GM12878 (cell line): ENCODE data around the gene EXOC5. TPM values are rescaled to one million over a fixed set of nuclear protein-coding genes. Genes with fewer than 3 reads are reported as not detected.

ENCODE experiments used
- ATAC-seq: fragments of 200-7000 bp; cut with Tn5 transposase; 3 replicates; pipeline ENCODE4 v1.9.1; 2020; ENCODE audit warnings: mild to moderate bottlenecking, moderate library complexity
- BruUV-seq: library from RNA; stranded (reverse); fragments of 400-500 nt; replicated peaks from 2 replicates; lab custom pipeline; 2021; lab: Mats Ljungman, UMichigan
- CTCF ChIA-PET: fragments of 300-600 bp; sonication (Branson Sonifier 250); formaldehyde crosslinking; extraction: SDS; loops from one replicate; lab custom pipeline; 2021; ENCODE audit warnings: inconsistent platforms; lab: Yijun Ruan, JAX
- POLR2A ChIA-PET: fragments of 350-600 bp; formaldehyde crosslinking; extraction: SDS; loops from one replicate; lab custom pipeline; 2021; ENCODE audit warnings: inconsistent platforms; lab: Charles Lee
- RAD21 ChIA-PET: fragments of 300-600 bp; sonication (Branson Sonifier 250); formaldehyde crosslinking; loops from one replicate; lab custom pipeline; 2023; ENCODE audit warnings: antibody characterized with exemption; ENCODE audit not compliant: unreplicated experiment; lab: Charles Lee
- SMC1A ChIA-PET: fragments of 300-600 bp; sonication (Branson Sonifier 250); formaldehyde crosslinking; loops from one replicate; lab custom pipeline; 2023; ENCODE audit not compliant: unreplicated experiment, uncharacterized antibody; lab: Charles Lee
- DNase-seq: peaks from one replicate; pipeline ENCODE4 v3.0.0-alpha.2; 2011; ENCODE audit warnings: low read depth, low spot score
- FAIRE-seq: peaks from 3 replicates; lab custom pipeline; 2011; peaks lifted over from hg19 to GRCh38; lab: Jason Lieb, UNC
- H2AFZ ChIP-seq: 2 replicates; pipeline ENCODE4 v1.6.0; 2011; ENCODE audit warnings: low read depth, low read length, control low read depth; ENCODE audit not compliant: control insufficient read depth
- H3K27ac ChIP-seq: 2 replicates; pipeline ENCODE4 v1.5.1; 2011; ENCODE audit warnings: control low read depth; ENCODE audit not compliant: control insufficient read depth, insufficient read depth
- H3K27me3 ChIP-seq, 2 experiments: replicated peaks in 1 of 2; 2 replicates each; pipeline versions ENCODE4 v1.6.0 to v1.6.1; 2011; ENCODE audit warnings: low read length in 1 of 2; ENCODE audit not compliant: control insufficient read depth in 2 of 2, insufficient read depth in 2 of 2
- H3K36me3 ChIP-seq, 2 experiments: 2 replicates each; pipeline ENCODE4 v1.5.1; 2011; ENCODE audit warnings: low read length in 1 of 2; ENCODE audit not compliant: control insufficient read depth in 2 of 2, insufficient read depth in 2 of 2
- H3K4me1 ChIP-seq: 2 replicates; pipeline ENCODE4 v1.6.1; 2011; ENCODE audit warnings: mild to moderate bottlenecking, low read length, moderate library complexity, mixed read lengths; ENCODE audit not compliant: control insufficient read depth, insufficient read depth
- H3K4me2 ChIP-seq: 2 replicates; pipeline ENCODE4 v1.6.0; 2011; ENCODE audit warnings: control low read depth; ENCODE audit not compliant: control insufficient read depth, insufficient read depth
- H3K4me3 ChIP-seq: fragments of 200-600 bp; sonication (generic); 2 replicates; pipeline ENCODE4 v1.5.1; 2016
- H3K79me2 ChIP-seq: 2 replicates; pipeline ENCODE4 v1.6.0; 2011; ENCODE audit warnings: low read length; ENCODE audit not compliant: control insufficient read depth, insufficient read depth
- H3K9ac ChIP-seq: 2 replicates; pipeline ENCODE4 v1.8.0; 2011; ENCODE audit warnings: low read length, control low read depth, mixed read lengths; ENCODE audit not compliant: control insufficient read depth, insufficient read depth
- H3K9me3 ChIP-seq: replicated peaks from 3 replicates; pipeline ENCODE4 v1.5.1; 2011; ENCODE audit warnings: mild to moderate bottlenecking, low read length; ENCODE audit not compliant: control insufficient read depth, insufficient read depth
- H4K20me1 ChIP-seq: 2 replicates; pipeline ENCODE4 v1.6.0; 2011; ENCODE audit not compliant: control insufficient read depth, insufficient read depth
- MEF2A ChIP-seq: IDR thresholded peaks from 2 replicates; pipeline ENCODE4 v1.6.1; 2011; ENCODE audit warnings: low read depth, mild to moderate bottlenecking, low read length, moderate library complexity; ENCODE audit not compliant: insufficient read depth
- RELA ChIP-seq: fragments of 450-650 bp; IDR thresholded peaks from 2 replicates; pipeline ENCODE4 v1.8.0; 2014; ENCODE audit warnings: borderline replicate concordance; ENCODE audit not compliant: partially characterized antibody
- SUZ12 ChIP-seq: fragments of 200-600 bp; sonication (generic); IDR thresholded peaks from one replicate; pipeline ENCODE4 v1.6.1; 2018; ENCODE audit warnings: antibody characterized with exemption, mild to moderate bottlenecking; ENCODE audit not compliant: unreplicated experiment
- TCF12 ChIP-seq: IDR thresholded peaks from 2 replicates; pipeline ENCODE4 v1.6.1; 2011; ENCODE audit warnings: low read depth, mild to moderate bottlenecking, low read length
- USF1 ChIP-seq: IDR thresholded peaks from 2 replicates; pipeline ENCODE4 v1.6.1; 2011; ENCODE audit warnings: borderline replicate concordance, low read depth, mild to moderate bottlenecking, moderate library complexity, mixed read lengths, low read length; ENCODE audit not compliant: insufficient read depth; ENCODE audit errors: extremely low read length
- ZBTB4 ChIP-seq: fragments of 450-650 bp; formaldehyde crosslinking; IDR thresholded peaks from 2 replicates; pipeline ENCODE4 v1.4.0; 2022; ENCODE audit warnings: mild to moderate bottlenecking, moderate library complexity
- ZSCAN29 ChIP-seq: fragments of 450-650 bp; IDR thresholded peaks from 2 replicates; pipeline ENCODE4 v1.6.1; 2017; ENCODE audit warnings: mild to moderate bottlenecking, moderate library complexity
- ZZZ3 ChIP-seq: IDR thresholded peaks from 2 replicates; pipeline ENCODE4 v1.6.1; 2011; ENCODE audit warnings: low read depth; ENCODE audit not compliant: control insufficient read depth, insufficient read length
- WGBS: methylation state at CpG from one replicate; pipeline ENCODE4 v1.1.6; 2016; ENCODE audit warnings: low lambda C conversion rate; ENCODE audit not compliant: insufficient replicate concordance, insufficient coverage; ENCODE audit errors: missing lambda C conversion rate; 5-methylcytosine and 5-hydroxymethylcytosine counted together
- in situ Hi-C: fragments of 300-500 bp; cut with MboI; formaldehyde crosslinking; loops from 9 replicates; pipeline ENCODE4 v1.14.3; 2018; ENCODE audit warnings: mixed read lengths
- intact Hi-C: fragments of 100-400 bp; cut with micrococcal nuclease; formaldehyde crosslinking; loops from one replicate; pipeline ENCODE4 v1.14.2; 2022; ENCODE audit not compliant: unreplicated experiment
- polyA plus RNA-seq, 11 experiments: library from polyadenylated mRNA; depleted of rRNA in 4 of 11; unstranded in 6 of 11; stranded (reverse) in 5 of 11; fragments of >200 nt; fragmentation: Nextera tagmentation in 4 of 11; fragmentation: Illumina TruSeq in 1 of 11; extraction: Ambion mirVana in 4 of 11; extraction: Trizol in 1 of 11; gene quantifications; 1 replicate in 1 of 11; 2 replicates in 10 of 11; pipeline versions ENCODE4 v1.2.1 to v1.2.3, GENCODE V29; 2011 to 2016; ENCODE audit warnings: inconsistent platforms in 2 of 11, missing spikeins in 2 of 11, low read depth in 1 of 11
- total RNA-seq, 4 experiments: library from RNA; depleted of rRNA in 3 of 4; stranded (reverse); fragments of >200 nt in 3 of 4; fragmentation: Illumina TruSeq in 1 of 4; extraction: Trizol in 1 of 4; gene quantifications; 2 replicates each; pipeline versions ENCODE4 v1.2.1 to v1.2.3, GENCODE V29; 2013 to 2021

EXOC5 gene
- total and polyA plus RNA-seq, 10 of the 15 experiments (the other 5 are each of a cell fraction or from before 2014, with no cell fraction given): 10.3 to 101 (median 43.6) TPM

GRCh38 chr14:57153286-57153685 is 115.4 kb downstream of the EXOC5 start:
- no peak for ATAC-seq
- no peak for TF ChIP-seq ZBTB4 (CRISPR knock-in tag)
- no peak for TF ChIP-seq ZSCAN29
- TF ChIP-seq ZZZ3: no peak
- no peak for TF ChIP-seq TCF12
- no peak for TF ChIP-seq USF1
- no peak for TF ChIP-seq SUZ12
- no peak for TF ChIP-seq RELA
- no peak for TF ChIP-seq MEF2A
- Histone ChIP-seq H3K27me3 (no peaks in the 10 kb centered on the region), H3K27ac (no peak overlapping the region), H3K36me3 (no peaks in the 10 kb centered on the region), H3K4me1 (no peaks in the 10 kb centered on the region), H3K79me2 (no peaks in the 10 kb centered on the region), H4K20me1 (no peaks in the 10 kb centered on the region), H3K4me2 (no peak overlapping the region), H3K9me3 (no peaks in the 10 kb centered on the region), H3K9ac (no peak overlapping the region), H2AFZ (no peak overlapping the region), H3K4me3 (no peak overlapping the region)
- ChIA-PET CTCF (no interaction called here), RAD21 (no interaction called here), SMC1A (no interaction called here), POLR2A (no interaction called here)
- intact Hi-C loops (no loop called here), in situ Hi-C loops (no loop called here)
- 50% methylated on average over 4 of the region's 4 CpGs for WGBS
- FAIRE-seq: no peak
- no TSS peak for BruUV-seq
- no peak for DNase-seq

Other genes starting within 250 kb of the EXOC5 start
- 23.9 and 29.3 TPM in 2 replicates for gene AP5M1, start 66 bp upstream of the EXOC5 start, total RNA-seq (2014; rRNA removed)
- gene AP5M1, start 66 bp upstream of the EXOC5 start, total RNA-seq (2014; rRNA removed; fragmentation: Illumina TruSeq; extraction: Trizol): 36.0 and 36.3 TPM in 2 replicates
- 37.1 and 39.1 TPM in 2 replicates for gene AP5M1, start 66 bp upstream of the EXOC5 start, total RNA-seq (2021)
- 50.7 and 72.9 TPM in 2 replicates for gene AP5M1, start 66 bp upstream of the EXOC5 start, polyA plus RNA-seq (2011; rRNA removed)
- gene AP5M1, start 66 bp upstream of the EXOC5 start, polyA plus RNA-seq (2014; fragmentation: Illumina TruSeq; extraction: Trizol): 39.8 and 46.4 TPM in 2 replicates
- 10 to 100 TPM; 30.1 to 58.7 TPM for gene AP5M1, start 66 bp upstream of the EXOC5 start, polyA plus RNA-seq (2014; fragmentation: Nextera tagmentation; extraction: Ambion mirVana)
- 18.4 and 28.2 TPM in 2 replicates for gene AP5M1, start 66 bp upstream of the EXOC5 start, polyA plus RNA-seq (2014; rRNA removed)
- gene AP5M1, start 66 bp upstream of the EXOC5 start, polyA plus RNA-seq (2016; fragmentation: Nextera tagmentation; extraction: Ambion mirVana): 10 to 100 TPM; 58.6 to 66.0 TPM
- gene NAA30, start 121.7 kb upstream of the EXOC5 start, total RNA-seq (2014; rRNA removed): 8.0 and 10.6 TPM in 2 replicates
- 9.6 and 9.8 TPM in 2 replicates for gene NAA30, start 121.7 kb upstream of the EXOC5 start, total RNA-seq (2014; rRNA removed; fragmentation: Illumina TruSeq; extraction: Trizol)
- 10.5 and 13.9 TPM in 2 replicates for gene NAA30, start 121.7 kb upstream of the EXOC5 start, total RNA-seq (2021)
- 15.6 and 17.1 TPM in 2 replicates for gene NAA30, start 121.7 kb upstream of the EXOC5 start, polyA plus RNA-seq (2011; rRNA removed)
- gene NAA30, start 121.7 kb upstream of the EXOC5 start, polyA plus RNA-seq (2014; fragmentation: Illumina TruSeq; extraction: Trizol): 11.1 and 11.5 TPM in 2 replicates
- 1 to 10 TPM; 4.5 to 5.3 TPM for gene NAA30, start 121.7 kb upstream of the EXOC5 start, polyA plus RNA-seq (2014; fragmentation: Nextera tagmentation; extraction: Ambion mirVana)
- gene NAA30, start 121.7 kb upstream of the EXOC5 start, polyA plus RNA-seq (2014; rRNA removed): 4.4 and 5.9 TPM in 2 replicates
- gene NAA30, start 121.7 kb upstream of the EXOC5 start, polyA plus RNA-seq (2016; fragmentation: Nextera tagmentation; extraction: Ambion mirVana): 10 to 100 TPM; 13.8 to 14.0 TPM
- 3.7 and 3.8 TPM in 2 replicates for gene CCDC198, start 225.0 kb upstream of the EXOC5 start, total RNA-seq (2014; rRNA removed)
- 2.8 and 3.5 TPM in 2 replicates for gene CCDC198, start 225.0 kb upstream of the EXOC5 start, total RNA-seq (2014; rRNA removed; fragmentation: Illumina TruSeq; extraction: Trizol)
- 2.5 and 2.6 TPM in 2 replicates for gene CCDC198, start 225.0 kb upstream of the EXOC5 start, total RNA-seq (2021)
- 12.5 and 16.4 TPM in 2 replicates for gene CCDC198, start 225.0 kb upstream of the EXOC5 start, polyA plus RNA-seq (2011; rRNA removed)
- 3.8 and 8.5 TPM in 2 replicates for gene CCDC198, start 225.0 kb upstream of the EXOC5 start, polyA plus RNA-seq (2014; fragmentation: Illumina TruSeq; extraction: Trizol)
- gene CCDC198, start 225.0 kb upstream of the EXOC5 start, polyA plus RNA-seq (2014; fragmentation: Nextera tagmentation; extraction: Ambion mirVana): 1 to 10 TPM; 1.3 to 1.9 TPM
- gene CCDC198, start 225.0 kb upstream of the EXOC5 start, polyA plus RNA-seq (2014; rRNA removed): 1.6 and 3.1 TPM in 2 replicates
- 1 to 10 TPM; 1.7 to 2.1 TPM for gene CCDC198, start 225.0 kb upstream of the EXOC5 start, polyA plus RNA-seq (2016; fragmentation: Nextera tagmentation; extraction: Ambion mirVana)